Progenitor cell of endocrine pancreas (in vitro differentiated cells): ENCODE results near the gene IZUMO4. TPM values are rescaled to one million over a fixed set of nuclear protein-coding genes. Genes with fewer than 3 reads are reported as not detected.
"Not testable (repeated sequence)": the region's sequence is repeated elsewhere in the genome, so short reads cannot be mapped to it uniquely, and the experiment has no call there.

Experiments used
- DNase-seq: peaks from one replicate; pipeline ENCODE4 v3.0.0; 2021; ENCODE audit warnings: low spot score; ENCODE audit not compliant: unreplicated experiment
- H3K27ac Mint-ChIP-seq: 2 replicates; pipeline ENCODE4 v1.8.0; 2021; ENCODE audit warnings: mild to moderate bottlenecking, moderate library complexity, mixed read lengths
- H3K27me3 Mint-ChIP-seq: 2 replicates; pipeline ENCODE4 v1.8.0; 2021; ENCODE audit warnings: mixed read lengths
- H3K36me3 Mint-ChIP-seq: 2 replicates; pipeline ENCODE4 v1.8.0; 2022; ENCODE audit warnings: mixed read lengths; ENCODE audit not compliant: insufficient read depth
- H3K4me1 Mint-ChIP-seq: 2 replicates; pipeline ENCODE4 v1.8.0; 2021; ENCODE audit warnings: low read depth, mixed read lengths
- H3K4me3 Mint-ChIP-seq: 2 replicates; pipeline ENCODE4 v1.8.0; 2021; ENCODE audit warnings: low read depth, mild to moderate bottlenecking, moderate library complexity, mixed read lengths
- H3K9me3 Mint-ChIP-seq: 2 replicates; pipeline ENCODE4 v1.8.0; 2021; ENCODE audit warnings: low read depth, mixed read lengths
- total RNA-seq: library from RNA; stranded (reverse); gene quantifications from 2 replicates; pipeline ENCODE4 v1.2.1, GENCODE V29; 2021
- TF ChIP-seq, protein P1 (sequence below): fragments of 200-600 bp; sonication (generic); IDR thresholded peaks from one replicate; pipeline ENCODE4 v1.5.0; 2021; ENCODE audit warnings: antibody characterized with exemption, mild to moderate bottlenecking; ENCODE audit not compliant: unreplicated experiment

The IZUMO4 gene
- total RNA-seq, 1 donor from 2014 or later: 16.5 TPM

DNA sequence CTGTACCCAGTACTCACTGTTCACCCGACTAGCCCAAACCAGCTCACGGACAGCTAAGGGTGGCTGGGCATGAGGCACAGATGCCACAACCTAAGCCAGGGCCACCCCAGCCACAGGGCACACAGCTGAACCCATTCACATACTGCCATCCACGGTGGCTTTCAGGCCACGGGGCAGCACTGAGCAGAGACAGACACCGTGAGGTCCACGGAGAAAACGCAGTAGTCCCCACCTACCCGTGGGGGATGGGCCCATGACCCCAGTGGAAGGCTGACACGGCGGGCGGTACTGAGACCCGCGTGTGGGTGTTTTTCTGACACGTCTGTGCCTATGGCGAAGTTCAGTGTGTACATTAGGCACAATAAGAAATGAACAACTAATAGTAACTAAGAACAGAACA is 25.5 kb downstream of the IZUMO4 start:
- no peaks in the 10 kb centered on the region for H3K9me3 Mint-ChIP-seq
- DNase-seq: no peak
- H3K36me3 Mint-ChIP-seq: peaks cover 7% of the 10 kb centered on the region
- TF ChIP-seq, protein P1, sequence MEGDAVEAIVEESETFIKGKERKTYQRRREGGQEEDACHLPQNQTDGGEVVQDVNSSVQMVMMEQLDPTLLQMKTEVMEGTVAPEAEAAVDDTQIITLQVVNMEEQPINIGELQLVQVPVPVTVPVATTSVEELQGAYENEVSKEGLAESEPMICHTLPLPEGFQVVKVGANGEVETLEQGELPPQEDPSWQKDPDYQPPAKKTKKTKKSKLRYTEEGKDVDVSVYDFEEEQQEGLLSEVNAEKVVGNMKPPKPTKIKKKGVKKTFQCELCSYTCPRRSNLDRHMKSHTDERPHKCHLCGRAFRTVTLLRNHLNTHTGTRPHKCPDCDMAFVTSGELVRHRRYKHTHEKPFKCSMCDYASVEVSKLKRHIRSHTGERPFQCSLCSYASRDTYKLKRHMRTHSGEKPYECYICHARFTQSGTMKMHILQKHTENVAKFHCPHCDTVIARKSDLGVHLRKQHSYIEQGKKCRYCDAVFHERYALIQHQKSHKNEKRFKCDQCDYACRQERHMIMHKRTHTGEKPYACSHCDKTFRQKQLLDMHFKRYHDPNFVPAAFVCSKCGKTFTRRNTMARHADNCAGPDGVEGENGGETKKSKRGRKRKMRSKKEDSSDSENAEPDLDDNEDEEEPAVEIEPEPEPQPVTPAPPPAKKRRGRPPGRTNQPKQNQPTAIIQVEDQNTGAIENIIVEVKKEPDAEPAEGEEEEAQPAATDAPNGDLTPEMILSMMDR: no peak
- H3K4me1 Mint-ChIP-seq: no peaks in the 10 kb centered on the region
- H3K27ac Mint-ChIP-seq: no peak overlapping the region
- no peaks in the 10 kb centered on the region for H3K27me3 Mint-ChIP-seq
- no peak overlapping the region for H3K4me3 Mint-ChIP-seq

- no peaks in the 10 kb centered on the region for H3K27me3 Mint-ChIP-seq
- peaks cover 7% of the 10 kb centered on the region for H3K36me3 Mint-ChIP-seq
- TF ChIP-seq, protein P1: no peak
- no peak overlapping the region for H3K27ac Mint-ChIP-seq
- no peak overlapping the region for H3K4me3 Mint-ChIP-seq
- DNase-seq: no peak
- no peaks in the 10 kb centered on the region for H3K9me3 Mint-ChIP-seq
- no peaks in the 10 kb centered on the region for H3K4me1 Mint-ChIP-seq
Observed at GRCh38 chr19:2122982-2123381, 26.3 kb downstream of the IZUMO4 start.

- H3K9me3 Mint-ChIP-seq: no peaks in the 10 kb centered on the region
- H3K36me3 Mint-ChIP-seq: peaks cover 7% of the 10 kb centered on the region
- no peak overlapping the region for H3K4me3 Mint-ChIP-seq
- no peaks in the 10 kb centered on the region for H3K4me1 Mint-ChIP-seq
- no peak for DNase-seq
- no peak overlapping the region for H3K27ac Mint-ChIP-seq
- TF ChIP-seq, protein P1: no peak
- H3K27me3 Mint-ChIP-seq: no peaks in the 10 kb centered on the region
Observed at GRCh38 chr19:2123682-2124387, 27.1 kb downstream of the IZUMO4 start.

DNA sequence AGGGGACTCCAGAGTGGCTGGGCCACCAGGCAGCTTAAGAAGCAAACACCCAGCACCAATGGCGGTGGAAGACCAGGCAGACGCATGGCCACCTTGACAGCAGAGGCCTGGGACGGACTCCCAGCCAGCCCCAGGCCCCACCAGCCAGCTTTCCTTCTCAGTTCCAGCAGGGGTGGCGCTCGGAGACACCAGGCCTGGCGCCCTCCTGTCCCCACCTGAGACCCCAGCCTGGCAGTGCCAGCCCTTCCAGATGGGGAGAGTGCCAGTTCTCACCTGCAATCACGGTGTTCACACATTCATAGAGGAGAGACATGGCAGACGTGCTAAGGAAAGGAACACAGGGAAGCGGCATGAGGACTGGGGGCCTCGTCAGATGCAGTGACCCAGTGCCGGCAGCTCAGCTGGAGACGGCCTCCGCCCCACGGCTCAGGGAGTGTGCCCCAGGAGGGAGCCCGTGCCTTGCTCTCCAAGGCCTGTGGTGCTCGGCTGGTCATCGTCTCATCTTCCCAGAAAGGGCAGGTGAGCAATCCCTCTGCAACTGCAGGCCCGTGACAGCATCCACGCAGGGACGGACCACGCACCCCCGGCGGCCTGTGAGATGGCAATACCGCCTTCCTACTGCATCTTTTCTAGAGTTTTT is 30.3 kb downstream of the IZUMO4 start:
- Mint-ChIP-seq H3K4me3 (no peak overlapping the region), H3K4me1 (no peaks in the 10 kb centered on the region), H3K27ac (no peak overlapping the region), H3K36me3 (peaks cover 3% of the 10 kb centered on the region), H3K9me3 (no peaks in the 10 kb centered on the region), H3K27me3 (no peaks in the 10 kb centered on the region)
- TF ChIP-seq, protein P1: no peak
- DNase-seq: no peak

- no peak overlapping the region for H3K27ac Mint-ChIP-seq
- DNase-seq: no peak
- TF ChIP-seq, protein P1: no peak
- no peaks in the 10 kb centered on the region for H3K9me3 Mint-ChIP-seq
- no peaks in the 10 kb centered on the region for H3K4me1 Mint-ChIP-seq
- H3K36me3 Mint-ChIP-seq: peaks cover 4% of the 10 kb centered on the region
- H3K4me3 Mint-ChIP-seq: no peak overlapping the region
- H3K27me3 Mint-ChIP-seq: no peaks in the 10 kb centered on the region
Observed at GRCh38 chr19:2127758-2128157, 31.0 kb downstream of the IZUMO4 start.

DNA sequence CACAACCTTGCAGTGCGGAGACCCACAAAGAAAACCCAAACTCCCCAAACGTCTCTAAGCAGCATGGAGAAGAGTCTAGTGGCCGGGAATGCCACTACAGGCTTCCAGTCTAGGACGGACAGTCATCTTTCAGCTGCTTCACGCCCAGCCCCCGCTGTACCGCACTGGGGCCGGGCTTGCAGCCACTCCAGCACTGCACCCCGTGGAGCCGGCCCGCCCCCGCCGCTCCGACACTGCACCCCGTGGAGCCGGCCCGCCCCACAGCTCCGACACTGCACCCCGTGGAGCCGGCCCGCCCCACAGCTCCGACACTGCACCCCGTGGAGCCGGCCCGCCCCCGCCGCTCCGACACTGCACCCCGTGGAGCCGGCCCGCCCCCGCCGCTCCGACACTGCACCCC is 31.5 kb downstream of the IZUMO4 start:
- not testable (repeated sequence) for DNase-seq, H3K27me3 Mint-ChIP-seq, H3K36me3 Mint-ChIP-seq, H3K4me1 Mint-ChIP-seq, H3K9me3 Mint-ChIP-seq, H3K4me3 Mint-ChIP-seq, H3K27ac Mint-ChIP-seq
